Liver (tissue), 3 donors: Measurements from ENCODE around the gene TMEM89.

Experiments
- EGR1 ChIP-seq, 2 donors: IDR thresholded peaks; 2 replicates each; pipeline ENCODE4 v1.6.1; 2016 to 2018; ENCODE audit warnings: antibody characterized with exemption in 2 of 2, low read depth in 2 of 2
- FOXA1 ChIP-seq: IDR thresholded peaks from 2 replicates; pipeline ENCODE4 v1.6.1; 2016; ENCODE audit warnings: antibody characterized with exemption
- GABPA ChIP-seq, 2 donors: IDR thresholded peaks in 1 of 2; conservative IDR thresholded peaks in 1 of 2; 2 replicates each; pipeline ENCODE4 v1.6.1; 2016; ENCODE audit warnings: antibody characterized with exemption in 2 of 2, mild to moderate bottlenecking in 1 of 2, moderate library complexity in 1 of 2
- JUND ChIP-seq, 2 donors: IDR thresholded peaks; 2 replicates each; pipeline ENCODE4 v1.6.1; 2016; ENCODE audit warnings: antibody characterized with exemption in 2 of 2
- RAD21 ChIP-seq, 2 donors: IDR thresholded peaks; 2 replicates each; pipeline ENCODE4 v1.6.1; 2016; ENCODE audit warnings: antibody characterized with exemption in 2 of 2, mild to moderate bottlenecking in 2 of 2
- TAF1 ChIP-seq: conservative IDR thresholded peaks from 2 replicates; pipeline ENCODE4 v1.6.1; 2016; ENCODE audit warnings: antibody characterized with exemption, mild to moderate bottlenecking
- YY1 ChIP-seq: IDR thresholded peaks from 2 replicates; pipeline ENCODE4 v1.6.1; 2016; ENCODE audit warnings: antibody characterized with exemption, mild to moderate bottlenecking
- TF ChIP-seq, protein P1 (sequence below): fragments of 150-350 bp; IDR thresholded peaks from 2 replicates; pipeline ENCODE4 v1.5.1; 2017; ENCODE audit warnings: improper control_type of control experiment, low read depth, low read length; ENCODE audit not compliant: missing input control
- TF ChIP-seq, protein P2 (sequence below): IDR thresholded peaks from 2 replicates; pipeline ENCODE4 v1.6.1; 2016; ENCODE audit warnings: antibody characterized with exemption, mild to moderate bottlenecking
- TF ChIP-seq, protein P3 (sequence below): IDR thresholded peaks from 2 replicates; pipeline ENCODE4 v1.6.1; 2016; ENCODE audit warnings: antibody characterized with exemption
- TF ChIP-seq, protein P4 (sequence below): IDR thresholded peaks from 2 replicates; pipeline ENCODE4 v1.6.1; 2016; ENCODE audit warnings: antibody characterized with exemption
- donor health status: healthy.
- donor health status: healthy.

DNA sequence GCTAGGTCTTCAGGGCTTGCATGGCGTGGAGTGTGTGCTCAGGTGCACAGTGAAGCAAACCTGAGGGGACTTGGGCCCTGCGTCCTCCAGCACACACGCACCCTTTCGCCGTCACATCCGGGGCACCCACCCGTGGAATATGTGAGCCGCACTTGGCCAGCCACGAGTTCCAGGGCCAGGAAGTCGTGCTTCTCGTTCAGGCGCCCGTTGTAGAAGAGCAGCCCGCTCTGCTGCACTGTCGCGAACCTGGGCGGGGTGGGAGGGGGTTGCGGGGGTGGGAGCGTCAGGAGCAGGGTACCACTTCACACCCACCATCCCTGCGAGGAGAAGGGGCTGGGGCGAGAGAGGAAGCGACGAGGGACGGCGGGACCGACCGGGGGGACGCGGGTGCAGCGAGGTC, 34.0 kb upstream of the TMEM89 start:
- TF ChIP-seq, protein P1, sequence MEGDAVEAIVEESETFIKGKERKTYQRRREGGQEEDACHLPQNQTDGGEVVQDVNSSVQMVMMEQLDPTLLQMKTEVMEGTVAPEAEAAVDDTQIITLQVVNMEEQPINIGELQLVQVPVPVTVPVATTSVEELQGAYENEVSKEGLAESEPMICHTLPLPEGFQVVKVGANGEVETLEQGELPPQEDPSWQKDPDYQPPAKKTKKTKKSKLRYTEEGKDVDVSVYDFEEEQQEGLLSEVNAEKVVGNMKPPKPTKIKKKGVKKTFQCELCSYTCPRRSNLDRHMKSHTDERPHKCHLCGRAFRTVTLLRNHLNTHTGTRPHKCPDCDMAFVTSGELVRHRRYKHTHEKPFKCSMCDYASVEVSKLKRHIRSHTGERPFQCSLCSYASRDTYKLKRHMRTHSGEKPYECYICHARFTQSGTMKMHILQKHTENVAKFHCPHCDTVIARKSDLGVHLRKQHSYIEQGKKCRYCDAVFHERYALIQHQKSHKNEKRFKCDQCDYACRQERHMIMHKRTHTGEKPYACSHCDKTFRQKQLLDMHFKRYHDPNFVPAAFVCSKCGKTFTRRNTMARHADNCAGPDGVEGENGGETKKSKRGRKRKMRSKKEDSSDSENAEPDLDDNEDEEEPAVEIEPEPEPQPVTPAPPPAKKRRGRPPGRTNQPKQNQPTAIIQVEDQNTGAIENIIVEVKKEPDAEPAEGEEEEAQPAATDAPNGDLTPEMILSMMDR: no peak
- TF ChIP-seq EGR1 (IDR thresholded peaks at IDR 0.05; ENCODE audit: low read depth in 2 of 2) (no peak), RAD21 (IDR thresholded peaks at IDR 0.05) (no peak), FOXA1 (no peak), GABPA (IDR thresholded peaks at IDR 0.05 in 1 of 2, conservative IDR thresholded peaks at IDR 0.05 in 1 of 2) (no peak), TAF1 (no peak), YY1 (no peak), JUND (IDR thresholded peaks at IDR 0.05) (no peak)
- TF ChIP-seq, protein P2, sequence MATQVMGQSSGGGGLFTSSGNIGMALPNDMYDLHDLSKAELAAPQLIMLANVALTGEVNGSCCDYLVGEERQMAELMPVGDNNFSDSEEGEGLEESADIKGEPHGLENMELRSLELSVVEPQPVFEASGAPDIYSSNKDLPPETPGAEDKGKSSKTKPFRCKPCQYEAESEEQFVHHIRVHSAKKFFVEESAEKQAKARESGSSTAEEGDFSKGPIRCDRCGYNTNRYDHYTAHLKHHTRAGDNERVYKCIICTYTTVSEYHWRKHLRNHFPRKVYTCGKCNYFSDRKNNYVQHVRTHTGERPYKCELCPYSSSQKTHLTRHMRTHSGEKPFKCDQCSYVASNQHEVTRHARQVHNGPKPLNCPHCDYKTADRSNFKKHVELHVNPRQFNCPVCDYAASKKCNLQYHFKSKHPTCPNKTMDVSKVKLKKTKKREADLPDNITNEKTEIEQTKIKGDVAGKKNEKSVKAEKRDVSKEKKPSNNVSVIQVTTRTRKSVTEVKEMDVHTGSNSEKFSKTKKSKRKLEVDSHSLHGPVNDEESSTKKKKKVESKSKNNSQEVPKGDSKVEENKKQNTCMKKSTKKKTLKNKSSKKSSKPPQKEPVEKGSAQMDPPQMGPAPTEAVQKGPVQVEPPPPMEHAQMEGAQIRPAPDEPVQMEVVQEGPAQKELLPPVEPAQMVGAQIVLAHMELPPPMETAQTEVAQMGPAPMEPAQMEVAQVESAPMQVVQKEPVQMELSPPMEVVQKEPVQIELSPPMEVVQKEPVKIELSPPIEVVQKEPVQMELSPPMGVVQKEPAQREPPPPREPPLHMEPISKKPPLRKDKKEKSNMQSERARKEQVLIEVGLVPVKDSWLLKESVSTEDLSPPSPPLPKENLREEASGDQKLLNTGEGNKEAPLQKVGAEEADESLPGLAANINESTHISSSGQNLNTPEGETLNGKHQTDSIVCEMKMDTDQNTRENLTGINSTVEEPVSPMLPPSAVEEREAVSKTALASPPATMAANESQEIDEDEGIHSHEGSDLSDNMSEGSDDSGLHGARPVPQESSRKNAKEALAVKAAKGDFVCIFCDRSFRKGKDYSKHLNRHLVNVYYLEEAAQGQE: no peak
- TF ChIP-seq, protein P3, sequence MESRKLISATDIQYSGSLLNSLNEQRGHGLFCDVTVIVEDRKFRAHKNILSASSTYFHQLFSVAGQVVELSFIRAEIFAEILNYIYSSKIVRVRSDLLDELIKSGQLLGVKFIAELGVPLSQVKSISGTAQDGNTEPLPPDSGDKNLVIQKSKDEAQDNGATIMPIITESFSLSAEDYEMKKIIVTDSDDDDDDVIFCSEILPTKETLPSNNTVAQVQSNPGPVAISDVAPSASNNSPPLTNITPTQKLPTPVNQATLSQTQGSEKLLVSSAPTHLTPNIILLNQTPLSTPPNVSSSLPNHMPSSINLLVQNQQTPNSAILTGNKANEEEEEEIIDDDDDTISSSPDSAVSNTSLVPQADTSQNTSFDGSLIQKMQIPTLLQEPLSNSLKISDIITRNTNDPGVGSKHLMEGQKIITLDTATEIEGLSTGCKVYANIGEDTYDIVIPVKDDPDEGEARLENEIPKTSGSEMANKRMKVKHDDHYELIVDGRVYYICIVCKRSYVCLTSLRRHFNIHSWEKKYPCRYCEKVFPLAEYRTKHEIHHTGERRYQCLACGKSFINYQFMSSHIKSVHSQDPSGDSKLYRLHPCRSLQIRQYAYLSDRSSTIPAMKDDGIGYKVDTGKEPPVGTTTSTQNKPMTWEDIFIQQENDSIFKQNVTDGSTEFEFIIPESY: no peak
- TF ChIP-seq, protein P4, sequence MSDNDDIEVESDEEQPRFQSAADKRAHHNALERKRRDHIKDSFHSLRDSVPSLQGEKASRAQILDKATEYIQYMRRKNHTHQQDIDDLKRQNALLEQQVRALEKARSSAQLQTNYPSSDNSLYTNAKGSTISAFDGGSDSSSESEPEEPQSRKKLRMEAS: no peak
